Sigmoid colon (tissue), 7 donors: ENCODE data around the gene SLCO6A1. TPM values are rescaled to one million over a fixed set of nuclear protein-coding genes. Genes with fewer than 3 reads are reported as not detected.
A peak's percentile ranks its signal among the peaks of the same experiment; 100 is the strongest.

Source experiments
- DNase-seq: peaks from one replicate; pipeline ENCODE4 v3.0.0-alpha.2; 2019
- H3K27ac ChIP-seq, 4 donors: fragments of 200-600 bp; sonication (generic); one replicate each; pipeline ENCODE4 v1.5.1; 2016 to 2019; ENCODE audit warnings: mild to moderate bottlenecking in 1 of 4
- H3K27me3 ChIP-seq, 3 donors: fragments of 200-600 bp; sonication (generic); one replicate each; pipeline ENCODE4 v1.5.1; 2019; ENCODE audit warnings: mild to moderate bottlenecking in 1 of 3
- H3K36me3 ChIP-seq, 4 donors: fragments of 200-600 bp; sonication (generic); one replicate each; pipeline ENCODE4 v1.5.1; 2016 to 2019
- H3K4me1 ChIP-seq, 4 donors: fragments of 200-600 bp; sonication (generic); one replicate each; pipeline ENCODE4 v1.5.1; 2017 to 2019
- H3K4me3 ChIP-seq, 4 donors: fragments of 200-600 bp; sonication (generic); one replicate each; pipeline ENCODE4 v1.5.1; 2017 to 2019; ENCODE audit warnings: mild to moderate bottlenecking in 2 of 4, moderate library complexity in 1 of 4
- H3K9me3 ChIP-seq, 4 donors: fragments of 200-600 bp in 3 of 4; sonication (generic) in 3 of 4; one replicate each; pipeline versions ENCODE4 v1.5.1 to v1.6.1; 2013 to 2019
- EP300 ChIP-seq, 4 donors: sonication (generic); formaldehyde crosslinking; IDR thresholded peaks; one replicate each; pipeline ENCODE4 v1.6.1; 2017; ENCODE audit warnings: antibody characterized with exemption in 4 of 4
- POLR2A ChIP-seq, 2 donors: fragments of 450-650 bp; IDR thresholded peaks; one replicate each; pipeline ENCODE4 v1.6.1; 2016; ENCODE audit warnings: antibody characterized with exemption in 2 of 2, mild to moderate bottlenecking in 2 of 2, moderate library complexity in 2 of 2
- POLR2AphosphoS5 ChIP-seq, 4 donors: sonication (generic); formaldehyde crosslinking; IDR thresholded peaks; one replicate each; pipeline ENCODE4 v1.6.1; 2017; ENCODE audit warnings: antibody characterized with exemption in 4 of 4
- WGBS, 2 donors: extraction: QIAGEN DNeasy Blood & Tissue Kit; methylation state at CpG; one replicate each; pipeline ENCODE4 v1.1.7; 2013; 5-methylcytosine and 5-hydroxymethylcytosine counted together
- intact Hi-C: fragments of 100-400 bp; cut with DNase I; formaldehyde crosslinking; loops from one replicate; pipeline ENCODE4 v1.15.1; 2023
- polyA plus RNA-seq, 3 donors: library from polyadenylated mRNA; stranded (reverse); fragments of 200-250 nt; gene quantifications; one replicate each; pipeline ENCODE4 v1.2.3, GENCODE V29; 2013
- total RNA-seq, 4 donors: library from RNA; depleted of rRNA; stranded (reverse); fragments of >200 nt; gene quantifications; one replicate each; pipeline ENCODE4 v1.1.0, GENCODE V29; 2016
- TF ChIP-seq, protein P1 (sequence below), 4 experiments: fragments of 450-650 bp in 3 of 4; fragments of 200-600 bp in 1 of 4; IDR thresholded peaks; one replicate each; pipeline ENCODE4 v1.5.1; 2016 to 2019; ENCODE audit warnings: antibody characterized with exemption in 4 of 4, mild to moderate bottlenecking in 3 of 4, moderate library complexity in 2 of 4
- donor health status: healthy with polysubstance abuse.
- donor health status: Bipolar disorder and iron deficiency.
- donor health status: healthy.

The SLCO6A1 gene
- total and polyA plus RNA-seq, 7 donors: not detected

DNA sequence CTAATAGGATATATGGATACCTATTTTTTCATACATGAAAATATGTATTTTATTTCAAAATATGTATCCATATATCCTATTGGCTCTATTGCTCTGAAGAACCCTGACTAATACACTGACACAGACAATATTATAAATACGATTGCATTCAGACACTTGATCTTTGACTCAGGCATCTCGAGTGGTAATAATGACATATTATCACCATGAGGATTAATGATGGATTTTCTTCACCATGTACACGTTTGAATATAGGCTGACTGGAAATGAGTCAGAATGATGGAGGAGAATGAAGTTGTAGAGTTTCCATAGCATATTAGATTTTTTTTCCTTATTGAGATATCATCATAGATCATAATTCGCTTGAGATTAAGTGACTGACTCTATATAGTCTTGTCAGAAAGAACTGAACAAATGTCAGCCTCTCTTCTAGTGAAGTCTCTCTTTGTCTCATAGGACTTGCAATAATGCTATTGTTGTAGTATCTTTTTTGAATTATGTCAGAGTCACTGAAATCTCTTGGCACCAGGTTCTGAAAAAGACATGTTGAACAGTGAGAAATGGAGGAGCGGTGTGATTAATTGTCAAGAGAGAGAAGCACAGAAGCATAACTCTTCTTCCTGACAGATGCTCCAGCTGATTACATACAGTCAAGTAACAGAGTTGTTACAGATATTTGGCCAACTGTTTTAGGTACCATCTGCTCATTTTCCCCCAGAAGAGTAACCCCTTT is 41.4 kb upstream of the SLCO6A1 start:
- H3K36me3 ChIP-seq: no peaks in the 10 kb centered on the region
- H3K27ac ChIP-seq: no peak overlapping the region
- 84 to 88% methylated on average over 5 of the region's 5 CpGs for WGBS, 2 donors
- no peak overlapping the region for H3K4me3 ChIP-seq
- no peaks in the 10 kb centered on the region for H3K9me3 ChIP-seq
- TF ChIP-seq, protein P1, sequence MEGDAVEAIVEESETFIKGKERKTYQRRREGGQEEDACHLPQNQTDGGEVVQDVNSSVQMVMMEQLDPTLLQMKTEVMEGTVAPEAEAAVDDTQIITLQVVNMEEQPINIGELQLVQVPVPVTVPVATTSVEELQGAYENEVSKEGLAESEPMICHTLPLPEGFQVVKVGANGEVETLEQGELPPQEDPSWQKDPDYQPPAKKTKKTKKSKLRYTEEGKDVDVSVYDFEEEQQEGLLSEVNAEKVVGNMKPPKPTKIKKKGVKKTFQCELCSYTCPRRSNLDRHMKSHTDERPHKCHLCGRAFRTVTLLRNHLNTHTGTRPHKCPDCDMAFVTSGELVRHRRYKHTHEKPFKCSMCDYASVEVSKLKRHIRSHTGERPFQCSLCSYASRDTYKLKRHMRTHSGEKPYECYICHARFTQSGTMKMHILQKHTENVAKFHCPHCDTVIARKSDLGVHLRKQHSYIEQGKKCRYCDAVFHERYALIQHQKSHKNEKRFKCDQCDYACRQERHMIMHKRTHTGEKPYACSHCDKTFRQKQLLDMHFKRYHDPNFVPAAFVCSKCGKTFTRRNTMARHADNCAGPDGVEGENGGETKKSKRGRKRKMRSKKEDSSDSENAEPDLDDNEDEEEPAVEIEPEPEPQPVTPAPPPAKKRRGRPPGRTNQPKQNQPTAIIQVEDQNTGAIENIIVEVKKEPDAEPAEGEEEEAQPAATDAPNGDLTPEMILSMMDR (IDR thresholded peaks at IDR 0.05): no peak
- TF ChIP-seq POLR2A (IDR thresholded peaks at IDR 0.05): no peak
- no peak for TF ChIP-seq EP300 (IDR thresholded peaks at IDR 0.05)
- TF ChIP-seq POLR2AphosphoS5 (IDR thresholded peaks at IDR 0.05): no peak
- intact Hi-C loops: no loop called here
- H3K27me3 ChIP-seq: no peaks in the 10 kb centered on the region
- DNase-seq: no peak
- H3K4me1 ChIP-seq: no peaks in the 10 kb centered on the region

DNA sequence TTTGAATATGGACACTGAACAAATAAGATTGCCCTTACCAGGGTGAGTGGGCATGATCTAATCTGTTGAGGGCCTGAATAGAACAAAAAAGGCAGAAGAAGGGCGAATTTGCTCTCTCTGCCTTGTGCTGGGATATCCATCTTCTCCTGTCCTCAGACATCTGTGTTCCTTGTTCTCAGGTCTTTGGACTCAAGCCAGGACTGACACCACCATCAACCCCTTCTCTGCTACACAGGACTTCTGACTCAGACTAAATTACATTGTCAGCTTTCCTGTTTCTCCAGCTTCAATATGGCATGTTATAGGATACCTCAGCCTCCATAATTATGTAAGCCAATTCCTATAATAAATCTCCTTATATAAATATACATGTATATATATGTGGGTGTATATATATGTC is 40.8 kb upstream of the SLCO6A1 start:
- WGBS, 2 donors: 48 to 69% methylated on average over 1 of the region's 1 CpG

DNA sequence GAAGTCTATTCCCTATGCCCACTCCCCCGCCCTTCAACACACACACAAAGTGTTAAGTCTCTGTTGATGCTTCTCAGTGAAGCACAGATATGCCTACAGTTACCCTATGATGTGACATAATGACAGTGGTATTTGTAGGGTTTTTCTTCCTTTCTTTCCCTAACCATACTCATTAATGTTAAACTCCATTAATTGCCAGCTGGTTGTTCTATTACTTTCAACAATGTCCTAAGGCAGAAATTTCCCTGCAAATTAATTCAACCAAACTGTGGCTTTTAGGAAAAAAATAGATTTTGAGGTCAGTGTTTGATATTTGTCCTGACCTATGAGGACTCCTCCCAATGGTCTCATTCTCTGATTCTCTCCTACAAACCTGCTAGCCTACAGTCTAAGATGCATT is 38.2 kb upstream of the SLCO6A1 start:
- TF ChIP-seq POLR2AphosphoS5 (IDR thresholded peaks at IDR 0.05): no peak
- TF ChIP-seq POLR2A (IDR thresholded peaks at IDR 0.05): no peak
- Histone ChIP-seq H3K27me3 (no peaks in the 10 kb centered on the region), H3K4me3 (no peak overlapping the region), H3K27ac (no peak overlapping the region), H3K9me3 (no peaks in the 10 kb centered on the region), H3K4me1 (no peaks in the 10 kb centered on the region), H3K36me3 (no peaks in the 10 kb centered on the region)
- intact Hi-C loops: no loop called here
- WGBS, 2 donors: 73 to 88% methylated on average over 1 of the region's 1 CpG
- DNase-seq: no peak

More for the DNA sequence above, 40.8 kb upstream of the SLCO6A1 start:
- no peak overlapping the region for H3K4me3 ChIP-seq
- TF ChIP-seq POLR2AphosphoS5 (IDR thresholded peaks at IDR 0.05) (no peak), POLR2A (IDR thresholded peaks at IDR 0.05) (no peak), EP300 (IDR thresholded peaks at IDR 0.05) (no peak)
- TF ChIP-seq, protein P1 (IDR thresholded peaks at IDR 0.05): no peak
- intact Hi-C loops: no loop called here
- no peaks in the 10 kb centered on the region for H3K36me3 ChIP-seq
- DNase-seq: no peak
- no peaks in the 10 kb centered on the region for H3K4me1 ChIP-seq
- no peaks in the 10 kb centered on the region for H3K9me3 ChIP-seq
- no peaks in the 10 kb centered on the region for H3K27me3 ChIP-seq
- no peak overlapping the region for H3K27ac ChIP-seq

DNA sequence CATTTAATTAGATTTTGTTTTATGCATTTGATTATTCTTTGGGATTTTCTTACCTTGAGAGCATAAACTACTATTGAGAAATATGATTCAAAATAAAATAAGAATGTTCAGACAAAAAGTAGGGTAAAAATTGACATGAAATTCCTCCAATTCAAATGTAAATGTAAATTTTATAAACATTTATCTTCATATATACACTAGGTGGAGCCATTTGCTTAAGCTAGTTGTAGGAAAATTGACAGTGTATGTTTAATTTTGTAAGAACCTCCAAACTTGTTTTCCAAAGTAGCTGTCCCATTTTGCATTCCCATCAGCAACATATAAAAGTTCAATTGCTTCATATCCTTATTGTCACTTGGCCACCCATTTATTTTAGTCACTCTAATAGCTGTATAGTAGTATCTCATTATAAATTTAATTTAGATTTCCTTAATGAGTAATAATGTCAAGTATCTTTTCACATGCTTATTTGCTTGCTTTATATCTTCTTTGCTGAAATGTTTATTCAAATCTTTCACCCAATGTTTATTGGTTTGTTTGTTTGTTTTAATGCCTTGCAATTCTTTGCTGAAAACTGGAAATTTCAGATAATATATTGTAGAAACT is 37.6 kb upstream of the SLCO6A1 start:
- Histone ChIP-seq H3K9me3 (no peaks in the 10 kb centered on the region), H3K4me1 (no peaks in the 10 kb centered on the region), H3K27ac (no peak overlapping the region), H3K27me3 (no peaks in the 10 kb centered on the region), H3K4me3 (no peak overlapping the region), H3K36me3 (no peaks in the 10 kb centered on the region)
- no peak for DNase-seq
- intact Hi-C loops: no loop called here
- TF ChIP-seq EP300 (IDR thresholded peaks at IDR 0.05): no peak
- TF ChIP-seq, protein P1 (IDR thresholded peaks at IDR 0.05): peak in 1 of 4 experiments; percentile 35

DNA sequence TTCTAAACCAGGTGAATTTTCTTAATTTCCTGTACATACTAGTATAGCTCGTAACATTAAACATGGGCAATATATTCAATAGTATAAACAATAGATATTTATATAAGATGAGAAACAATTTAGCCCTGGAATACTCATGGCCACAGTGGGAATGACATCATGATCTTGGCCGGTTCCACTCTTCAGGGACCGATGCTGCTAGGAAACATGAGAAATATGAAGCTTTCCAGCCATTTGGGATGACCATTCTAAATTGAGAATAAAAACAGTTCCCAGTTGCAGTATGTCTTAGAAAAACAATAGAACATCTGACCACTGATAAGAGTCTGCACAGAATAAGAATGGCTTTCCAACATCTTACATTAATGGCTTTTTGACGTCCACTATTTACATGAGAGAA is 33.3 kb upstream of the SLCO6A1 start:
- WGBS, 2 donors: 81 to 87% methylated on average over 4 of the region's 4 CpGs
- no peak for DNase-seq

More for the DNA sequence above, 33.3 kb upstream of the SLCO6A1 start:
- Histone ChIP-seq H3K9me3 (no peaks in the 10 kb centered on the region), H3K4me3 (no peak overlapping the region), H3K27ac (no peak overlapping the region), H3K27me3 (no peaks in the 10 kb centered on the region), H3K4me1 (no peaks in the 10 kb centered on the region), H3K36me3 (no peaks in the 10 kb centered on the region)
- TF ChIP-seq, protein P1 (IDR thresholded peaks at IDR 0.05): no peak
- TF ChIP-seq POLR2AphosphoS5 (IDR thresholded peaks at IDR 0.05) (no peak), POLR2A (IDR thresholded peaks at IDR 0.05) (no peak), EP300 (IDR thresholded peaks at IDR 0.05) (no peak)
- intact Hi-C loops: no loop called here
